A549 (cell line): ENCODE measurements around the gene CAMP. TPM values are rescaled to one million over a fixed set of nuclear protein-coding genes. Genes with fewer than 3 reads are reported as not detected.

ENCODE experiments used
- ATAC-seq, 2 experiments: fragments of 200-7000 bp in 1 of 2; fragments of >200 bp in 1 of 2; cut with Nextera tagmentation in 1 of 2; cut with Tn5 transposase in 1 of 2; 3 replicates each; pipeline versions ENCODE4 v1.8.0 to v1.9.1; 2018 to 2020; ENCODE audit warnings: mild to moderate bottlenecking in 1 of 2, moderate library complexity in 1 of 2
- CTCF ChIA-PET: fragments of 300-600 bp; sonication (Branson Sonifier 250); formaldehyde crosslinking; extraction: SDS; loops from one replicate; lab custom pipeline; 2021; ENCODE audit warnings: antibody characterized with exemption, inconsistent platforms; lab: Yijun Ruan, JAX
- POLR2A ChIA-PET: fragments of 350-600 bp; formaldehyde crosslinking; extraction: SDS; loops from one replicate; lab custom pipeline; 2021; ENCODE audit warnings: antibody characterized with exemption, inconsistent platforms; lab: Yijun Ruan, JAX
- DNase-seq, 2 experiments: peaks; one replicate each; pipeline versions ENCODE4 v3.0.0 to v3.0.0-alpha.2; 2011 to 2016; ENCODE audit warnings: low read depth in 1 of 2, low spot score in 1 of 2
- FAIRE-seq: peaks from 2 replicates; lab custom pipeline; 2011; peaks lifted over from hg19 to GRCh38; lab: Jason Lieb, UNC
- H3K27ac ChIP-seq, 2 experiments: fragments of >200 bp; sonication (Bioruptor Twin); formaldehyde crosslinking; 3 replicates each; pipeline ENCODE4 v1.5.1; 2016 to 2017
- H3K4me1 ChIP-seq: fragments of >200 bp; sonication (Bioruptor Twin); formaldehyde crosslinking; 3 replicates; pipeline ENCODE4 v1.6.1; 2016
- H3K4me2 ChIP-seq: fragments of >200 bp; sonication (Bioruptor Twin); formaldehyde crosslinking; 3 replicates; pipeline ENCODE4 v1.6.1; 2016
- H3K4me3 ChIP-seq: fragments of >200 bp; sonication (Bioruptor Twin); formaldehyde crosslinking; 3 replicates; pipeline ENCODE4 v1.5.1; 2016
- H3K9me3 ChIP-seq: fragments of >200 bp; sonication (Bioruptor Twin); formaldehyde crosslinking; 3 replicates; pipeline ENCODE4 v1.6.1; 2016
- CBX2 ChIP-seq: fragments of 200-600 bp; sonication (generic); IDR thresholded peaks from 2 replicates; pipeline ENCODE4 v1.6.1; 2016; ENCODE audit warnings: low read depth, mild to moderate bottlenecking, borderline replicate concordance
- CHD2 ChIP-seq: fragments of 150-350 bp; IDR thresholded peaks from 2 replicates; pipeline ENCODE4 v1.6.1; 2014; ENCODE audit warnings: low read length; ENCODE audit not compliant: partially characterized antibody
- ESRRA ChIP-seq: fragments of 150-350 bp; IDR thresholded peaks from 2 replicates; pipeline ENCODE4 v1.6.1; 2014; ENCODE audit warnings: mild to moderate bottlenecking, low read length, borderline replicate concordance
- FOSL2 ChIP-seq, 2 experiments: fragments of 450-650 bp in 1 of 2; fragments of >200 bp in 1 of 2; sonication (Bioruptor Twin) in 1 of 2; formaldehyde crosslinking; IDR thresholded peaks; 2 replicates each; pipeline versions ENCODE4 v1.5.0 to v1.6.1; 2016 to 2020; ENCODE audit warnings: mild to moderate bottlenecking in 1 of 2, moderate library complexity in 1 of 2
- FOXS1 ChIP-seq: fragments of 250-450 bp; sonication (Bioruptor Pico); IDR thresholded peaks from 2 replicates; pipeline ENCODE4 v1.5.0; 2020; ENCODE audit warnings: mild to moderate bottlenecking, moderate library complexity
- JUN ChIP-seq, 2 experiments: fragments of >200 bp; sonication (Bioruptor Twin); formaldehyde crosslinking; IDR thresholded peaks; 2 replicates in 1 of 2; 3 replicates in 1 of 2; pipeline ENCODE4 v1.6.1; 2016 to 2017
- JUNB ChIP-seq: fragments of >200 bp; sonication (Bioruptor Twin); formaldehyde crosslinking; IDR thresholded peaks from 2 replicates; pipeline ENCODE4 v1.6.1; 2016
- KDM1A ChIP-seq: fragments of 200-600 bp; sonication (generic); IDR thresholded peaks from 2 replicates; pipeline ENCODE4 v1.6.1; 2016; ENCODE audit warnings: low read depth, mild to moderate bottlenecking
- KDM5A ChIP-seq: fragments of 200-600 bp; sonication (generic); IDR thresholded peaks from 2 replicates; pipeline ENCODE4 v1.6.1; 2016; ENCODE audit warnings: antibody characterized with exemption, mild to moderate bottlenecking
- MAZ ChIP-seq: fragments of 150-350 bp; IDR thresholded peaks from 2 replicates; pipeline ENCODE4 v1.6.1; 2014; ENCODE audit warnings: antibody characterized with exemption, low read depth, low read length, borderline replicate concordance
- NR3C1 ChIP-seq: fragments of >200 bp; sonication (Bioruptor Twin); formaldehyde crosslinking; IDR thresholded peaks from 3 replicates; pipeline ENCODE4 v1.6.1; 2017
- POLR2A ChIP-seq: IDR thresholded peaks from 2 replicates; pipeline ENCODE4 v1.6.1; 2012; ENCODE audit warnings: mild to moderate bottlenecking, low read length
- POLR2AphosphoS2 ChIP-seq: conservative IDR thresholded peaks from 2 replicates; pipeline ENCODE4 v1.6.1; 2012; ENCODE audit warnings: low read length, improper control_type of control experiment, inconsistent platforms
- SMC3 ChIP-seq: fragments of >200 bp; sonication (Bioruptor Twin); formaldehyde crosslinking; IDR thresholded peaks from 3 replicates; pipeline ENCODE4 v1.6.1; 2018; ENCODE audit warnings: inconsistent platforms
- SREBF2 ChIP-seq: fragments of 450-650 bp; IDR thresholded peaks from 2 replicates; pipeline ENCODE4 v1.6.1; 2014; ENCODE audit warnings: mild to moderate bottlenecking, moderate library complexity
- TP53 ChIP-seq: fragments of 250-450 bp; sonication (Bioruptor Pico); IDR thresholded peaks from 2 replicates; pipeline ENCODE4 v1.5.0; 2021; ENCODE audit warnings: mild to moderate bottlenecking, moderate library complexity
- ZC3H11A ChIP-seq: fragments of 450-650 bp; IDR thresholded peaks from 2 replicates; pipeline ENCODE4 v1.6.1; 2014; ENCODE audit warnings: antibody characterized with exemption, mild to moderate bottlenecking
- WGBS: methylation state at CpG from one replicate; pipeline ENCODE4 v1.1.6; 2017; ENCODE audit errors: missing lambda C conversion rate; 5-methylcytosine and 5-hydroxymethylcytosine counted together
- polyA plus RNA-seq, 4 experiments: library from polyadenylated mRNA; depleted of rRNA in 3 of 4; stranded (reverse); fragments of >200 nt; fragmentation: RNase III in 1 of 4; extraction: RNeasy Plus Mini Kit Qiagen cat#74134 plus additional on column Dnase treatment in 1 of 4; gene quantifications; 2 replicates in 3 of 4; 3 replicates in 1 of 4; pipeline ENCODE4 v1.2.3, GENCODE V29; 2011 to 2017
- TF ChIP-seq, protein P1 (sequence below): fragments of >200 bp; sonication (Bioruptor Twin); formaldehyde crosslinking; IDR thresholded peaks from 2 replicates; pipeline ENCODE4 v1.6.1; 2016
- TF ChIP-seq, protein P2 (sequence below): IDR thresholded peaks from 2 replicates; pipeline ENCODE4 v1.6.1; 2012; ENCODE audit warnings: low read depth, borderline replicate concordance
- TF ChIP-seq, protein P3 (sequence below): fragments of >200 bp; sonication (Bioruptor Twin); formaldehyde crosslinking; IDR thresholded peaks from 3 replicates; pipeline ENCODE4 v1.6.1; 2016
- TF ChIP-seq, protein P4 (sequence below): fragments of 200-600 bp; sonication (generic); IDR thresholded peaks from 2 replicates; pipeline ENCODE4 v1.6.1; 2016; ENCODE audit warnings: antibody characterized with exemption, mild to moderate bottlenecking, moderate library complexity
- TF ChIP-seq, protein P5 (sequence below): fragments of 150-350 bp; IDR thresholded peaks from 2 replicates; pipeline ENCODE4 v1.6.1; 2014; ENCODE audit warnings: low read depth, mild to moderate bottlenecking, low read length

The CAMP gene
- polyA plus RNA-seq, 2 of the 4 experiments (the other 2 are of a cell fraction), result not detected

DNA sequence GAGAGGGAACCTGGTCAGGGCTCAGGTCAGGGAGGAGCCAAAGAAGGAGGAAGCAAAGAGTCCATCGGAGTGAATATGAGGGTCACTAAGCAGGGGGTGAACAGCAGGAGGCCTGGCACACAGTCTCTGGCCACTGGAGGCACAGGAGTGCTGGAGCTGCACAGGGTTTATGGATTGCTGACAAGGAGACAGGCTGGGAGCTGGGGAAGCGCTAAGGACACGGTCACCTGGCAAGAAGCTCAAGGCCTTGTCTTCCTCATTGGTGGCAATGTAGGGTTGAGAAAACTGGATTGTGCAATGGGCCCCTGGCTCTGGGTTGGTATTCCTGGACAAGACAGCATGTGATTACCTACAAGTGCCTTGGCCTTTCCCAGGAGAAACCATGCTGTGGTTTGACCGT is 5.8 kb upstream of the CAMP start:
- H3K4me3 ChIP-seq, result no peak overlapping the region
- H3K4me1 ChIP-seq, result peaks cover 8% of the 10 kb centered on the region; the same call in 1 of the 3 replicates
- no peaks in the 10 kb centered on the region for H3K9me3 ChIP-seq
- ChIA-PET CTCF (interaction anchor here (1.3 kb wide), 1 partner anchor 23 kb away, joined by 4 read pairs; no protein-coding TSS in a partner anchor), POLR2A (no interaction called here)
- DNase-seq, result no peak
- no peak for FAIRE-seq
- ATAC-seq, result peak; percentile 39 to 55; a peak in 2 of 6 replicates
- no peak overlapping the region for H3K4me2 ChIP-seq
- no peak overlapping the region for H3K27ac ChIP-seq
- TF ChIP-seq NR3C1, result no peak
- no peak for TF ChIP-seq ESRRA
- TF ChIP-seq, all 56 proteins: peak for 0
- WGBS, result 71% methylated on average over 4 of the region's 4 CpGs

DNA sequence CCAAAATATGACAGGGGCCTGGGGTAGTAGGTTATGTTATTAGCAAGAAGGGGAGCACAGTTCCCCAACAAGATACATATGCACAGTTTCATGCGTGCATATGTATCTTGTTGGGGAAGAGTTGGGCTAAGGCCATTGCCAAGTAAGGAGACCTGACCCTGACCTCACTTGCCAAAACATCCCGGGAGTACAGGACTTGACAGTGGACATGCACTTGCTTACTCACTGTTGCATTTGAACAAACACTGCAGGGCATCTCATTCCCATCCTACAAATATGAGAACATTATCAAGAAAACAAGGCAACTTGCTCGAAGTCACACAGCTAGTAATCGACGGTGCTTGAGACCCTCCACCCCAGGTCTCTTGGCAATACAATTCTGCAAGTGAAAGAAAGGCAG is 4.8 kb upstream of the CAMP start:
- TF ChIP-seq CBX2 (no peak), POLR2A (no peak), FOXS1 (no peak), CHD2 (no peak), KDM1A (no peak), SMC3 (no peak), MAZ (no peak), SREBF2 (no peak), FOSL2 (IDR thresholded peaks at IDR 0.05) (no peak), FOSL2 (CRISPR knock-in tag; IDR thresholded peaks at IDR 0.05) (no peak), ZC3H11A (no peak), POLR2AphosphoS2 (no peak)
- TF ChIP-seq, protein P1, sequence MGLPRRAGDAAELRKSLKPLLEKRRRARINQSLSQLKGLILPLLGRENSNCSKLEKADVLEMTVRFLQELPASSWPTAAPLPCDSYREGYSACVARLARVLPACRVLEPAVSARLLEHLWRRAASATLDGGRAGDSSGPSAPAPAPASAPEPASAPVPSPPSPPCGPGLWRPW, result no peak
- TF ChIP-seq, protein P2, sequence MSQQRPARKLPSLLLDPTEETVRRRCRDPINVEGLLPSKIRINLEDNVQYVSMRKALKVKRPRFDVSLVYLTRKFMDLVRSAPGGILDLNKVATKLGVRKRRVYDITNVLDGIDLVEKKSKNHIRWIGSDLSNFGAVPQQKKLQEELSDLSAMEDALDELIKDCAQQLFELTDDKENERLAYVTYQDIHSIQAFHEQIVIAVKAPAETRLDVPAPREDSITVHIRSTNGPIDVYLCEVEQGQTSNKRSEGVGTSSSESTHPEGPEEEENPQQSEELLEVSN, result no peak
- TF ChIP-seq, protein P3, sequence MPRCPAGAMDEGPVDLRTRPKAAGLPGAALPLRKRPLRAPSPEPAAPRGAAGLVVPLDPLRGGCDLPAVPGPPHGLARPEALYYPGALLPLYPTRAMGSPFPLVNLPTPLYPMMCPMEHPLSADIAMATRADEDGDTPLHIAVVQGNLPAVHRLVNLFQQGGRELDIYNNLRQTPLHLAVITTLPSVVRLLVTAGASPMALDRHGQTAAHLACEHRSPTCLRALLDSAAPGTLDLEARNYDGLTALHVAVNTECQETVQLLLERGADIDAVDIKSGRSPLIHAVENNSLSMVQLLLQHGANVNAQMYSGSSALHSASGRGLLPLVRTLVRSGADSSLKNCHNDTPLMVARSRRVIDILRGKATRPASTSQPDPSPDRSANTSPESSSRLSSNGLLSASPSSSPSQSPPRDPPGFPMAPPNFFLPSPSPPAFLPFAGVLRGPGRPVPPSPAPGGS, result no peak
- no peak overlapping the region for H3K27ac ChIP-seq
- H3K4me3 ChIP-seq, result no peak overlapping the region
- WGBS, result 72% methylated on average over 5 of the region's 5 CpGs
- H3K9me3 ChIP-seq, result no peaks in the 10 kb centered on the region
- ATAC-seq (no peak), FAIRE-seq (no peak), DNase-seq (no peak)
- H3K4me2 ChIP-seq, result no peak overlapping the region
- H3K4me1 ChIP-seq, result peaks cover 8% of the 10 kb centered on the region; the same call in 1 of the 3 replicates
- CTCF ChIA-PET, result interaction anchor here (0.5 to 0.9 kb wide), 2 partner anchors 24 to 183 kb away, joined by 3 read pairs; no protein-coding TSS in a partner anchor
- POLR2A ChIA-PET, result no interaction called here

DNA sequence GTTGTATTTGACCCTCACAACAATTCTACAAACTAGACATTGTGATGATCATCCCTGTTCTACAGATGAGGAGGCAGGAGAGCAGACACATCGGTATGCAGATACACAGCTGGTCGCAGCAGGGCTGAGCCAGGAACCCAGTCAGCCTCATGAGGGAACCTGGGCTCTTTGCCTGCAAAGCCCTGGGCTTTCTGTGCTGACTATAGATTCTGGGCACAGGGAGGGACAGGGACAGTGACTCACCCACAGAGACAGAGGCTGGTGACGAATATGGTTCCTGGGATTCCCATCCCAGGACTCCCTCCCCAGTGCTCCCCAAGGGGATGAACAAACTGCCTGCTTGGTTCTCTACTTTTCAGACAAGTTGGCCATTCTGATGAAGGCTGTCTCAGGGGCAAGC is 3.8 kb upstream of the CAMP start:
- no CpG with 5 or more reads among the region's 3 CpGs for WGBS
- H3K27ac ChIP-seq, result no peak overlapping the region
- FAIRE-seq, result no peak
- H3K4me3 ChIP-seq, result no peak overlapping the region
- TF ChIP-seq, protein P4, sequence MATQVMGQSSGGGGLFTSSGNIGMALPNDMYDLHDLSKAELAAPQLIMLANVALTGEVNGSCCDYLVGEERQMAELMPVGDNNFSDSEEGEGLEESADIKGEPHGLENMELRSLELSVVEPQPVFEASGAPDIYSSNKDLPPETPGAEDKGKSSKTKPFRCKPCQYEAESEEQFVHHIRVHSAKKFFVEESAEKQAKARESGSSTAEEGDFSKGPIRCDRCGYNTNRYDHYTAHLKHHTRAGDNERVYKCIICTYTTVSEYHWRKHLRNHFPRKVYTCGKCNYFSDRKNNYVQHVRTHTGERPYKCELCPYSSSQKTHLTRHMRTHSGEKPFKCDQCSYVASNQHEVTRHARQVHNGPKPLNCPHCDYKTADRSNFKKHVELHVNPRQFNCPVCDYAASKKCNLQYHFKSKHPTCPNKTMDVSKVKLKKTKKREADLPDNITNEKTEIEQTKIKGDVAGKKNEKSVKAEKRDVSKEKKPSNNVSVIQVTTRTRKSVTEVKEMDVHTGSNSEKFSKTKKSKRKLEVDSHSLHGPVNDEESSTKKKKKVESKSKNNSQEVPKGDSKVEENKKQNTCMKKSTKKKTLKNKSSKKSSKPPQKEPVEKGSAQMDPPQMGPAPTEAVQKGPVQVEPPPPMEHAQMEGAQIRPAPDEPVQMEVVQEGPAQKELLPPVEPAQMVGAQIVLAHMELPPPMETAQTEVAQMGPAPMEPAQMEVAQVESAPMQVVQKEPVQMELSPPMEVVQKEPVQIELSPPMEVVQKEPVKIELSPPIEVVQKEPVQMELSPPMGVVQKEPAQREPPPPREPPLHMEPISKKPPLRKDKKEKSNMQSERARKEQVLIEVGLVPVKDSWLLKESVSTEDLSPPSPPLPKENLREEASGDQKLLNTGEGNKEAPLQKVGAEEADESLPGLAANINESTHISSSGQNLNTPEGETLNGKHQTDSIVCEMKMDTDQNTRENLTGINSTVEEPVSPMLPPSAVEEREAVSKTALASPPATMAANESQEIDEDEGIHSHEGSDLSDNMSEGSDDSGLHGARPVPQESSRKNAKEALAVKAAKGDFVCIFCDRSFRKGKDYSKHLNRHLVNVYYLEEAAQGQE, result no peak
- TF ChIP-seq KDM1A, result no peak
- TF ChIP-seq, protein P5, sequence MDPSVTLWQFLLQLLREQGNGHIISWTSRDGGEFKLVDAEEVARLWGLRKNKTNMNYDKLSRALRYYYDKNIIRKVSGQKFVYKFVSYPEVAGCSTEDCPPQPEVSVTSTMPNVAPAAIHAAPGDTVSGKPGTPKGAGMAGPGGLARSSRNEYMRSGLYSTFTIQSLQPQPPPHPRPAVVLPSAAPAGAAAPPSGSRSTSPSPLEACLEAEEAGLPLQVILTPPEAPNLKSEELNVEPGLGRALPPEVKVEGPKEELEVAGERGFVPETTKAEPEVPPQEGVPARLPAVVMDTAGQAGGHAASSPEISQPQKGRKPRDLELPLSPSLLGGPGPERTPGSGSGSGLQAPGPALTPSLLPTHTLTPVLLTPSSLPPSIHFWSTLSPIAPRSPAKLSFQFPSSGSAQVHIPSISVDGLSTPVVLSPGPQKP, result no peak
- no peak for TF ChIP-seq JUN (IDR thresholded peaks at IDR 0.05)
- TF ChIP-seq KDM5A, result no peak
- TF ChIP-seq TP53, result no peak
- no peak for TF ChIP-seq JUNB
- TF ChIP-seq, all 56 proteins: peak for 0
- Histone ChIP-seq H3K4me2 (no peak overlapping the region), H3K4me1 (peaks cover 8% of the 10 kb centered on the region; the same call in 1 of the 3 replicates), H3K9me3 (no peaks in the 10 kb centered on the region)
- CTCF ChIA-PET, result interaction anchor here (0.6 kb wide), 1 partner anchor 11 kb away, joined by 3 read pairs; no protein-coding TSS in a partner anchor
- POLR2A ChIA-PET, result no interaction called here
- ATAC-seq (no peak), DNase-seq (no peak)
